CD4-positive, alpha-beta memory T cell (primary cell): ENCODE results near the gene GNAI2. TPM values are rescaled to one million over a fixed set of nuclear protein-coding genes. Genes with fewer than 3 reads are reported as not detected.

Experiments
- microRNA-seq: library from miRNA; unstranded; fragments of <30 nt; microRNA quantifications from one replicate; pipeline ENCODE4 v1.2.0, GENCODE V29; 2021; ENCODE audit warnings: borderline replicate concordance, borderline number of aligned reads, borderline microRNAs expressed, mixed read lengths
- polyA plus RNA-seq, 2 donors: library from polyadenylated mRNA; unstranded; fragments of 300-500 nt; fragmentation: Illumina TruSeq; gene quantifications; one replicate each; pipeline ENCODE4 v1.2.3, GENCODE V29; 2021
- total RNA-seq, 2 experiments: library from RNA; stranded (reverse); gene quantifications; one replicate each; pipeline ENCODE4 v1.2.3, GENCODE V29; 2021

GNAI2 gene
- total and polyA plus RNA-seq, 4 experiments from 2014 or later: 292 to 615 (median 416) TPM

Small RNA genes within 50 kb of the gene (microRNA-seq; reads per million reads assigned to microRNA genes)
- gene MIR5787: not detected

Other genes starting within 250 kb of the GNAI2 start
- gene RBM5, start 147.3 kb upstream of the GNAI2 start, total RNA-seq: 100 to 1,000 TPM; 377 to 385 TPM
- 10 to 100 TPM; 16.7 to 47.9 TPM for gene RBM5, start 147.3 kb upstream of the GNAI2 start, polyA plus RNA-seq
- not detected for gene SEMA3F, start 80.9 kb upstream of the GNAI2 start, total RNA-seq
- not detected for gene SEMA3F, start 80.9 kb upstream of the GNAI2 start, polyA plus RNA-seq
- not detected for gene GNAT1, start 44.6 kb upstream of the GNAI2 start, total RNA-seq
- gene GNAT1, start 44.6 kb upstream of the GNAI2 start, polyA plus RNA-seq: not detected
- gene SLC38A3, start 30.9 kb upstream of the GNAI2 start, total RNA-seq: not detected
- gene SLC38A3, start 30.9 kb upstream of the GNAI2 start, polyA plus RNA-seq: not detected
- under 1 TPM; 0.50 to 0.87 TPM for gene SEMA3B, start 32.9 kb downstream of the GNAI2 start, total RNA-seq
- gene SEMA3B, start 32.9 kb downstream of the GNAI2 start, polyA plus RNA-seq: not detected
- gene LSMEM2, start 42.9 kb downstream of the GNAI2 start, total RNA-seq: not detected
- under 1 TPM in 1 of 2 donors, not detected in 1; 0.20 TPM for gene LSMEM2, start 42.9 kb downstream of the GNAI2 start, polyA plus RNA-seq
- 10 to 100 TPM; 58.6 to 65.3 TPM for gene IFRD2, start 56.2 kb downstream of the GNAI2 start, total RNA-seq
- 10 to 100 TPM; 62.0 to 84.7 TPM for gene IFRD2, start 56.2 kb downstream of the GNAI2 start, polyA plus RNA-seq
- 1 to 10 TPM; 5.1 to 5.4 TPM for gene HYAL3, start 63.2 kb downstream of the GNAI2 start, total RNA-seq
- gene HYAL3, start 63.2 kb downstream of the GNAI2 start, polyA plus RNA-seq: 1 to 10 TPM; 4.4 to 7.1 TPM
- gene NAA80, start 63.2 kb downstream of the GNAI2 start, total RNA-seq: 10 to 100 TPM; 33.1 to 33.7 TPM
- gene NAA80, start 63.2 kb downstream of the GNAI2 start, polyA plus RNA-seq: 10 to 100 TPM; 16.7 to 30.3 TPM
- under 1 TPM; 0.38 to 0.50 TPM for gene HYAL1, start 67.4 kb downstream of the GNAI2 start, total RNA-seq
- gene HYAL1, start 67.4 kb downstream of the GNAI2 start, polyA plus RNA-seq: under 1 TPM; 0.09 to 0.20 TPM
- 1 to 10 TPM; 3.7 to 4.0 TPM for gene HYAL2, start 86.5 kb downstream of the GNAI2 start, total RNA-seq
- gene HYAL2, start 86.5 kb downstream of the GNAI2 start, polyA plus RNA-seq: 10 to 100 TPM; 10.3 to 12.3 TPM
- 10 to 100 TPM; 25.3 to 30.0 TPM for gene TUSC2, start 92.0 kb downstream of the GNAI2 start, total RNA-seq
- 10 to 100 TPM; 45.1 to 45.9 TPM for gene TUSC2, start 92.0 kb downstream of the GNAI2 start, polyA plus RNA-seq
- 10 to 100 TPM; 81.9 to 86.9 TPM for gene RASSF1, start 104.6 kb downstream of the GNAI2 start, total RNA-seq
- gene RASSF1, start 104.6 kb downstream of the GNAI2 start, polyA plus RNA-seq: 10 to 100 TPM; 37.5 to 62.3 TPM
- 1 to 10 TPM; 3.7 to 4.2 TPM for gene ZMYND10, start 109.5 kb downstream of the GNAI2 start, total RNA-seq
- gene ZMYND10, start 109.5 kb downstream of the GNAI2 start, polyA plus RNA-seq: not detected
- gene NPRL2, start 114.6 kb downstream of the GNAI2 start, total RNA-seq: 10 to 100 TPM; 50.0 to 53.0 TPM
- gene NPRL2, start 114.6 kb downstream of the GNAI2 start, polyA plus RNA-seq: 10 to 100 TPM; 39.6 to 41.9 TPM
- 10 to 100 TPM; 39.6 to 40.0 TPM for gene CYB561D2, start 114.7 kb downstream of the GNAI2 start, total RNA-seq
- gene CYB561D2, start 114.7 kb downstream of the GNAI2 start, polyA plus RNA-seq: 10 to 100 TPM; 66.2 to 68.3 TPM
- 10 to 100 TPM; 31.1 to 34.6 TPM for gene TMEM115, start 123.3 kb downstream of the GNAI2 start, total RNA-seq
- gene TMEM115, start 123.3 kb downstream of the GNAI2 start, polyA plus RNA-seq: 10 to 100 TPM; 28.6 to 38.4 TPM